Mucosa of gallbladder (tissue), 1 donor: ENCODE measurements around the gene PFN3. TPM values are rescaled to one million over a fixed set of nuclear protein-coding genes. Genes with fewer than 3 reads are reported as not detected.
"Not testable (repeated sequence)": the region's sequence is repeated elsewhere in the genome, so short reads cannot be mapped to it uniquely, and the experiment has no call there.

Experiments
- DNase-seq: peaks from one replicate; pipeline ENCODE4 v3.0.0-alpha.2; 2020; ENCODE audit warnings: low spot score
- total RNA-seq: library from RNA; stranded (reverse); gene quantifications from one replicate; pipeline ENCODE4 v1.2.1, GENCODE V29; 2021
- donor health status: DM: no; HTN: no; CAD: no.

Gene PFN3
- total RNA-seq, 1 donor from 2014 or later: not detected

DNA sequence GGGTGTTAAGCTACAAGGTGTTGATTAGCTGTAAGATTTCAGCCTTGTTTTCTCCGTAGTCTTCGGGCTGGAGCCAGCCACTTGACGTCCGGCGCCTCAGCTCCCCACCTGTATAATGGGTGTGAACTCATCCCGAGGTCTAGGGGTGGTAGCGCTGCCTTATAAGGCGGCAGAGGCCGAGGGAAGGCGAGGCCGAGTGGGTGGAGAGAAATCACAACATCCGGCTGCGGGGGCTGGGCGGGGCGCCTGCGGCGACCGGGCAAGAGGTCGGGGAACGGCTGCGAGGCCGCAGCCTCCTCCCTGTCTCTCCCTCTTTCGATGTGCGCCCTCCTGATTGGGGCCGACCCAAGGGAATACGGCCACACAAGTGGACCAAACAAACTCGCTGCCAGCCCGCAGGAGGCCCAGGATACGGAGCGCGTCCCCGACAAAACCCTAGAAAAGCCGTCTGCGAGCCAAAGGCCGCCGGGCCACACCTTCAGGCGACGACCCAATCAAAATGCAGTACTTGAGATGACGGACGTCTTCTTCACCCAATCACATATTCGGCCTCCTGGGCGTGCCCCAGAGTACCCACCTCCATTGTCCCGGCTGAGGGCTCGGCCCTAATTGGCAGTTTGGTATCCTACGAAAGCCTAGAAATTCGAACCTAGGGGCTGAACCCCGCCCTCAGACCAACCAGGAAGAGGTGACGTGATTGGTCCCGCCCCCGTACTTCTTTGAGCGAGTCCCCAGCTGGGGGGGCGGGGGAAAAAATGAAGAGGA is 25.5 kb upstream of the PFN3 start:
- peak; percentile 100 for DNase-seq

DNA sequence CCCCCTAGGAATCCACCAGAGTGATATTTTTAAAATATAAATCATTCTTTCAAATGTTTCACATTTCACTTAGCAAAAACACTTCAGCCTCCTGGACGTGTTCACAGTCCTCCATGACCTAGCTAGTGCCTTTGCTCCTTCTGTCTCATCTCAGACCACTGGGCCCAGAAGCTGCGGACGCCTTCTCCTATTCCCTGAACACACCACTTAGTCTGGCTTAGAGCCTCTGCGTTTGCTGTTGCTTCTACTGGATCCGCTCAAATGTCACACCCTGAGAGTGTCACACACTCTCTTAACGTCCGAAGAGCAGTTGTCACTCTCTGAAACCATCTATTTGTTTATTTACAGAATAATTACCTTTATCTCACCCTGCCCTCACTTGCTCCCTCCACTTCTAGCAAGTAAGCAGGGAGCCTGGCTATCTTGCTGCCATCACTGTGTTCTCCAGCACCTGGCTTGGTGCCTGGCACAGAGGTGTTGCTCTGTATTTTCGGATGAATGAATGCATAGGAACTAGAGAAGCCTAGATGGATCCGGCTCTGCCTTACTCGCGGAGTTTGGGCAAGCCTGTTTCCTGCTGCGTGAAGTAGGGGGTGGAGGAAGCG is 24.8 kb upstream of the PFN3 start:
- DNase-seq: no peak

DNA sequence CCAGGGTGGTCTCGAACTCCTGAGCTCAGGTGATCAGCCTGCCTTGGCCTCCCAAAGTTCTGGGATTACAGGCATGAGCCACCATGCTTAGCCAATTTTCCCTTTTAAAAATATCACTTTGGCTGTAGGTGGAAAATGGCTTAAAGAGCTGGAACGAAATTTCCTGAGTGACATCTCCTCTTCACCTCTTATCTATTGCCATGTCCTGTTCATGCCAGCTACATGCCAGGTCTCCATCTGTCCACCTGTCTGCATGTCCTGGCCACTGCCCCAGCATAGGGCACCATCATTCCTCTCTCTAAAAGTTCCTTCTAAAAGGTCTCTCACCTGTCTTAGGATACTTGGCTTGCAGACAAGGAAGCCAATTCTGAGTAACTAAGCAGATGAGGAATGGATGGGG is 23.2 kb upstream of the PFN3 start:
- no peak for DNase-seq

DNA sequence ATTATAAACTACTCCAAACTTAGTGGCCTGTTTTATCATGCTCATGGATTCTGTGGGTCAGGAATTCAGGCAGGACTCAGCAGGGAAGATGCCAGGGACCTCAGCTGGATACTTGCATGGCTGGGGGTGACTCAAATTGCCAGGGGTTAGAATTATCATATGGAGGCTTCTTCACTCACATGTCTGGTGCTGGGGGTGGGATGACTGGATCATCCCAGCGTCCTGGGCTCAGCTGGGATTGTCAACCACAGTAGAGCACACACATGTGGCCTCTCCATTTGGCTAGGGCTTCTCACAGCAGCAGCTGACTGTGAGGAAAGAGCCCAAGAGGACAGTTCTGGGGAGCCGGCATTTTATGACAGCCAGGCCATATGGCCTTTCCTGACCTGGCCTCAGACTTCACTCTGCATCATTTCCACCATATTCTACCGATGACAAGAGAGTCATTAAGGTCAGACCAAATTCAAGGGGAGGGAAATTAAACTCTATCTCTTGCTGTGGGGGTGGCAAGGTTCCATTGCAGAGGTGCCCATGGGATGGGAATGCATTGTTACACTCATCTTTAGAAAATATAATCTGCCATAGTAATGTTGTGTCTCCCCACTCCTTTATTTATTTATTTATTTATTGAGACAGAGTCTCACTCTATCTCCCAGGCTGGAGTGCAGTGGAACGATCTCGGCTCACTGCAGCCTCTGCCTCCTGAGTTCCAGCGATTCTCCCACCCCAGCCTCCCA is 20.8 kb upstream of the PFN3 start:
- DNase-seq: no peak

DNA sequence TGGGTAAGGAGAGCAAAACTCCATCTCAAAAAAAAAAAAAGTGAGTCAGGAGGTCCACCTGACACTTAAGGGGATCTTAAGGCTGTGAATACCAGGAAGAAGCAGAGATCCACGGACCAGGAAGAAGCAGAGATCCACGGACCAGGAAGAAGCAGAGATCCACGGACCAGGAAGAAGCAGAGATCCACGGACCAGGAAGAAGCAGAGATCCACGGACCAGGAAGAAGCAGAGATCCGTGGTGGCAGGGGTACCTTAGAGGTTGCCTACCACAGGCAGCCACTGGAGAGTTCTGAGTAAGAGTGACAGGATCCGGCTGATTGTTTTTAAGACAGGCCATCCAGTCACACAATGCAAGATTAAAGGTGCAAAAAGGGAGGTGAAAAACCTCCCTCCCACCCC is 20.0 kb upstream of the PFN3 start:
- not testable (repeated sequence) for DNase-seq

DNA sequence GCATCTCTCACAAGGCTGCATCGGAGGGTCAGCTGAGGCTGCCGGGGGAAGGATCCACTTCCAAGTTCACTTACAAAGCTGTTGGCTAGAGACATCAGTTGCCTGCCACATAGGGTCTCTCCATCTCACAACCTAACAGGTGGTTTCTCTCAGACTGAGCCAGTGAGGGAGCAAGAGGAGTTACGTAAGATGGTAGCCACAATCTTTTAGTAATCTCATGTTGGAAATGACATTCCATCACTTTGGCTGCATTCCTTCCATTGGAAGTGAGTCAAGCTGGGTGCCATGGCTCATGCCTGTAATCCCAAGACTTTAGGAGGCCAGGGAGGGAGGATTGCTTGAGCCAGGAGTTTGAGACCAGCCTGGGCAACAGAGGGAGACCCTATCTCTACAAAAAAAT is 18.6 kb upstream of the PFN3 start:
- DNase-seq: no peak

DNA sequence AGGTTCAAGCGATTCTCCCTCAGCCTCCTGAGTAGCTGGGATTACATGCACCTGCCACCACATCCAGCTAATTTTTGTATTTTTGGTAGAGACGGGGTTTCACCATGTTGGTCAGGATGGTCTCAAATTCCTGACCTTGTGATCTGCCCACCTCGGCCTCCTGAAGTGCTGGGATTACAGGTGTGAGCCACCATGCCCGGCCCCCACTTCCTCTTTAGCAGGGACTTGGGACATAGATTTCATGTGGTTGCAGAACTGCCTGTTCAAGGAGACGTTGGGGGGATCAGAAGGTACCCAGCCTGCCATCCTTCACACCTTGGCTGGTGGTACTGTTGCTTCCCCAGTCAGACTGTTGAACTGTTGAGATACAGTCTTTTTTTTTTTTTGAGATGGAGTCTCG is 16.6 kb upstream of the PFN3 start:
- not testable (repeated sequence) for DNase-seq

DNA sequence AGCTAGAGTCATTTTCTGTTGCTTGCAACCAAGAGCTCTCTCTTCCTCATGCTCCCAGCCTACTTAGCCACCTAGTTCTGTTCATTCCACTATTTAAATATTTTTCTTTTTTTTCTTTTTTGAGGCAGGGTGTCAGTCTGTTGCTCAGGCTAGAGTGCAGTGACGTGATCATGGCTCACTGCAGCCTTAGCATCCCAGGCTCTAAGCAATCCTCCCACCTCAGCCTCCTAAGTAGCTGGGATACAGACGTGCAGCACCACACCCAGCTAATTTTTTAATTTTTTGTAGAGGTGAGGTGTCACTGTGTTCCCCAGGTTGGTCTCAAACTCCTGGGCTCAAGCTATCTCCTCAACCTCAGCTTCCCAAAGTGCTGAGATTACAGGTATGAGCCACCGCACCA is 14.0 kb upstream of the PFN3 start:
- DNase-seq: no peak

DNA sequence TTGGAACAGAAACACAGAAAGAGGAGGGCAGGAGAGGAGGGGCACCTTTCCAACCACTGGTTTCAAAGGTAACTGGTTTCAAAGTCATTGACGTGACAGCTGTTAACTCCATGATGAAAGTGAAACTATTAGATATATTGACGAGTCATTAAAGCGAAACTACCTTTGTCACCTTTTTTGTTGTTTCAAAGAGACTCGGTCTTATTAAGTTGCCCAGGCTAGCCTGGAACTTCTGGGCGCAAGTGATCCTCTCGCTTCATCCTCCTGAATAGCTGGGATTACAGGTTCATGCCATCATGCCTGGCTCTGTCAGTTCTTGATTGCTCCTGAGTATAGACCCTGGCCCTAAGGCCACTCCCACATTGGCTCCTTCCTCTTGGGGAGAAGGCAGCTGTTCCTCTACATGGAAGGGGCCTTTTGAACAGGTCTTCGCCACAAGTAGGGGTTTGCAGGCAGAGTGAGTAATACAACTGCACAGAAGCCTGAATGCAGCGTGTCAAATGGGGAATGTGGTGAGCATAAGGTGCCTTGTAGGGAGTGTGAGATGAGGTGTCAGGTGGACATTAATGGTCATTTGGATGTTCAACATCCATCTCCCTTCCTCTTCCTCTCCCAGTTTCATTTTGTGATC is 12.3 kb upstream of the PFN3 start:
- DNase-seq: no peak

DNA sequence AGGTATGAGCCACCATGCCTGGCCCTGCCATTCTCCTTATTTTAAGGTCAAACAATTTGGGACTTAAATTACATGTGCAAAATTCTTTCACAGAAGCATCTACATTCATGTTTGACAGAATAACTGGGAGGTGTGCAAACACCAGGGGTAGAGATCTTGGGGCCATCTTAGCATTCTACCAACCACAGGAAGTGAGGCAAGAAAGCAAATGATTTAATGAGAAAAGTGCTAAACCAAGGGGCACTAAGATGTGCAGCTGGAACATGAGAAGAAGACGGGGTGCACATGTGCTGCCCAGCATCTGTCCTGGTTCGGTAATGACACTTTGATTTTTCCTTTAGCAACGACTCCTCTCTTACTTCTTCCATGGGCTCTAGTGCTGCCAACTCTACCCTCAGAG is 10.1 kb upstream of the PFN3 start:
- no peak for DNase-seq

DNA sequence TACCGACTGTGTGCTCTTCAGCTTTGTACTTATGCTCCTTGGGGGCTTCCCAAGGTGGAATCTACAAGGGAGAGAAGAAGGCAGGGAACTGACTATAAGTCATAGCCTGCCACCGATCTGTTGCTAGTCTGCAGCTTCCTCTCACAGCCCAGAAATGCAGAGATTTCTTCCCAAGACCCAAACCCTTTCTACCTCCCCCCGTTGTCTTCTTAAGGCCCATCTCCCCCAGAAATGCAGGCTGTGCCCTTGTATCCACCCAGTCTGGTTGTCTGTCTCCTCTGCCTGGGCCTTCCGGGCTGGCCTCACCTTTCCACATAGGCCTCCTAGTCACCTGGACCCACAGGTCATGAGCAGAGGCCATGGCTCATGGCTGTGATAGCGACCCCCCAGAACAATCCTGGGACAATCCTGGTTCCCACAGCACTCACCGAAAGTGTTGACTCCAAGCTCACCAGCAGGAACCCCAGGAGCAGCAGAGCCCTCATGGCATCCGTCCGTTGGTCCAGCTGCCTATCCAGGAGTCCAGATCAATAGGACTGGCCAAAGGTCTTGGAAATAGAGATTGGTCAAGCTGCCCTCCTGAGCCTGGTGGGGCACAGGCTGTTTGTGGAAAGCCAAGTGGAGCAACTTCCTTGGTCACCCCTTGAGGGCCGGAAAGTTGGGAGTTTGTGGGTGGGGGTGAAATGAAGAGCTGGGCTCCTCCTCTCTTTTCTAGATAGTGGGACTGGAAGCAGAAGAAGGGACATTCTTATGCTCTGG is 8.8 kb upstream of the PFN3 start, which contains the start of gene F12:
TSS of gene F12 (minus strand) at position 522 of the 759 bp plus-strand sequence. CDS start at position 485, 37 bp downstream.
- DNase-seq: no peak

DNA sequence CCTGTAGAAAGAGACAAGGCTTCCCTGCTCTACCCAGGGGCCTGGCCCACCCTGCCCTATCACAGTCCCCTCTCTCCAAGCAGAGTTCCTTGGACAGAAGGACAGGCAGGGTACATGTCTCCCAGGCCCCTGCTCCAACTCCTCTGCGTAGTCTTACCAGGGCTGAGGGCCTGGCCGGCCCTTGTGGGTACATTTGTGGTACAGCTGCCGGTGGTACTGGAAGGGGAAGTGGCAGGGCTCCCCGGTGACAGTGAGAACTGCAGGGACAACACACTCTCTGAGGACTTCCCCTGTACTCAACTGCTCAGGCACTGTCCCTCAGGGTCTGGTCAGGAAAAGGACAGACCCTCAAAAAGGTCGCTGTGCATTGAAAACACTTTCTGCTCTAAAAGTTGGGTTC is 5.3 kb upstream of the PFN3 start:
- DNase-seq: no peak

DNA sequence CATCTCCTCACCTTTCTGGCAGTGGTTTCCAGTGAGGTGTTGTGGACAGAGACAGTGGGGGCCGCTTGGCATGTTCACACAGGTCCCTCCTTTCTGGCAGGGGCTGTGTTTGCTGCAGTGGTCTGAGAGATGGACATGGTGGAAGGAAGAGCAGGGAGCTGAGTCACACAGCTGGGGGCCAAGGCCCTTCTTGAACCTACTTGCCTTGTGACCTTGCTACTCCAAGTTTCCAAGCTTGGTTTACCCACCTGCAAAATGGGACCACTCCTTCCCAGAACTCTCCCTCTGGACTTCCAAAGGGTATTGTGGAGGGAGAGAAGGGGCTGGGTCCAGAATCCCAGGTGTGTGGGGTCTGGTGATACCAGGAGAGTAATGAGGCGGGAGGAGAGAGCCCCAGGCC is 4.9 kb upstream of the PFN3 start:
- no peak for DNase-seq

DNA sequence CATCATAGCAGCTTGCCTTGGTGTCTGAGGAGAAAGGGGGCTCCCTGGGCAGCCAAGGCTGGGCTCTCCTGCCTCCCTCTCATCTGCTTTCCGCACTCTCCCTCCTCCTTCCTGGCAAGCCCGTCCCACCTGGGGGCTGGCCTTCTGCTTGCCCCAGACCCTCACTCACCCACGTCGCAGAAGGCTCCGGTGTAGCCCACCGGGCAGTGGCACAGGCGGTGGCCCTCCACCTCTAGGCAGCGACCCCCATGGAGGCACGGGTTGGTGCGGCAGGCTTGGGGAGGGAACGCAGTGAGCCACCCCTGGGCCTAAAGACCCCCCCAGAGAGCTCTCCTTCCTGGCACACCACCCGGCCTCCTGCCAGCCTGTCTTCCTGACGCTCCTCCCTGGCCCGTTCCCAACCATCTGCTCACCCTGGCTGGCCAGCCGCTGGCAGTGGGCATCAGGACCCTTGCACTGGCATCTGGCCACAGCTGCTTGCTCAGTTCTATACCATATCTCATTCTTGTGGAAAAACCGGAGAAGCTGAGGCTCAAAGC is 4.2 kb upstream of the PFN3 start:
- DNase-seq: no peak

DNA sequence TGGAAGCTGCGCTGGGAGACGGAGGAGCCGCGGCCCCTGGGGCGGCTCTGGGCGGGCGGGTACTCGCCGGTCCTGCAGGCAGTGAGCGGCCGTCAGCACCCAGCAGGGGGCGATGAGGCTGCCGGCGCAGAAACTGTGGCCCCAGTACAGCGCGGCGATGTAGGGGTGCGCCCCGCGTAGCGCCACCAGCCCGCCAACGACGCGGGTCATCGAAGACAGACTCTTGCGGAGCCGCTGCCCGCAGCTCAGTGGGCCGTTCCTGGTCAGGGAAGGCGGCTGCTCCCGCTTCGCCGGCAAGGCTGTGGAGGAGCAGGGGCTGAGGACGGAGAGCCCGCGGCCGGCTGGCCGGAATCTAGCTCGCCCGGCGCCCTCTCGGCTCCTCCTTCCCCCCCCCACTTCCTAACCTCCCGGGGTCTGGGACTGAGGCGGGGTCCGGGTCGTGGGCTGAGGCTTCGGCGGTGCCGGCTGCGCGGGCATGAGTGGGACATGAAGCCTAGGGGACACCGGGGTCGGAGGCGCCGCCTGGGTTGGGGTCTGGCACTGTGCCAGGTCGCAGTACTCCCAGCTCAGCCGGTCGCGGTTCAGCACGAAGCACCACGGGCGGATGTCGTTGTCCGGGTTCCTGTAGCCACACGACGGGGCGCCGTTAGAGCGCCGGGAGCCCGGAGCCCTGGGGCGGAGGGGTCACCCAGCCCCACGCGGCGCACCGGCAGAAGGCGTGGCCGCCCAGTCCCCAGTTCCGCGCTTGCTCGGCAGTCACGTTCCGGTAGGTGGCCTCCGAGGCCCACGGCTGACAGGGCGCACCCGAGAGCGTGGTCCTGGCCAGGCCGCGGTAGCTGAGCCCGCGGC is 3.6 kb upstream of the PFN3 start:
- peak; percentile 87 for DNase-seq

DNA sequence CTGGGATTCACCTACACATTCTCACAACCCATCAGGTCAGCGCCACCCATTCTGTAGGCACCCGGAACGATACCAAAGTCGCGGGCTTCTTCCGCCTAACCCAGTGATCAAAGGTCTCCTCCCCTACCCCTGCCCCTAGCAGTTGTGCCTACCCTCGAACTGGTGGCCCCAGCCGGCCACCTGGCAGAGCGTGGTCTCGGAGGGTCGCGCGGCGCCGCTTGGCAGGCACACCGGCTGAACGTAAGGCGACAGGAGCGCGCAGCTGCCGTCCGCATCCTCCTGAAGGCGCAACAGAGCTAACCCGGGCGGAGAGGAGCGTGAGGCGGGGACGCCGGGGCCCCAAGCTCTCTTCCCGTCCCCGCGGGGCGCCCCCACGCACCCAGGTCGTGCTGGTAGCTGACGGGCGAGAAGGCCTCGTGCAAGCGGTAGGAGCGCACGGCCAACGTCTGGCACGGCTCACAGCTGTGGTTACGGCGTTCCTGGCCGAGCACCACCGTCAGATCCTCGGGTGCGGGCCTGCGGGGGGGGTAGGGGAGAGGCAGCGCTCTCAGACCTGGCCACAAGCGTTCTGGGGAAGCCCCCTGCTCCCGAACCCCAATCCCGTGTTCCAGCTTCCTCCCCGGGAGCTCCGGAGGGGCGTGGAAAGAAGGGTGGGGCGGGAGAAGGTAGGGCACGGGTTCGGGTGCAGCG is 2.8 kb upstream of the PFN3 start:
- no peak for DNase-seq

DNA sequence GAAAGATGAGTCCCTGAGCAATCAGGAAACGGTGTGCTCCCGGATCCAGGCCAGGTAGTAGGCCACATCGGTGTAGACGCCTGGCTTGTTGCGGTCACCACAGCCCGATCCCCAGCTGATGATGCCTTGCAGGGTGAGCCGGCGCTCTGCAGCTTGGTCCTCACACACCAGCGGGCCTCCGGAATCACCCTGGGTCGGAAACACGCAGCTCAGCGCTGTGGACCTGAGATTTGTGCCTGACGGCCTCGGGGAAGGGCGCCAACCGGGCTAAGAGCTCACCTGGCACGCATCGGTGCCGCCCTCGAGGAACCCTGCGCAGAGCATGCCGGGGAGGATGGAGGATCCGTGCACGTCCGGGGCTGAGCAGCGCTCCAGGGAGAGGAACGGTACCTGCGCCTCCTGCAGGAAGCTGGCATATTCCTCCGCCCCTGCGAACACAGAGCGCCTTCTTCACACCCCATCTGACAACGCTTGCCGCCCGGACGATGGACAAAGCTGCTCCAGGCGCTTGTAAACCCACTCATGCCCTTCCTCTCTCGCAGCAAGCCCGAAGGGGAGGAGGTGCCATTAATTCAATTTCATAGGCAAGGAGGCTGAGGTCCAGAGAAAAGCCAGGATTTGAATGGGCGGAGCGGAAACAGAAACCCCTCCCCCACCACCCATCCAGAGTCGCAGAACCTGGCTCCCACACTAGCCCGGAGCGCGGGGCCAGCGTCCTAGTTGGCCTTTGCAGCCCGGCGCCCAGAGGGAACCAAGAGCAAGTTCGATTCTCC is 2.0 kb upstream of the PFN3 start:
- peak; percentile 78 for DNase-seq

DNA sequence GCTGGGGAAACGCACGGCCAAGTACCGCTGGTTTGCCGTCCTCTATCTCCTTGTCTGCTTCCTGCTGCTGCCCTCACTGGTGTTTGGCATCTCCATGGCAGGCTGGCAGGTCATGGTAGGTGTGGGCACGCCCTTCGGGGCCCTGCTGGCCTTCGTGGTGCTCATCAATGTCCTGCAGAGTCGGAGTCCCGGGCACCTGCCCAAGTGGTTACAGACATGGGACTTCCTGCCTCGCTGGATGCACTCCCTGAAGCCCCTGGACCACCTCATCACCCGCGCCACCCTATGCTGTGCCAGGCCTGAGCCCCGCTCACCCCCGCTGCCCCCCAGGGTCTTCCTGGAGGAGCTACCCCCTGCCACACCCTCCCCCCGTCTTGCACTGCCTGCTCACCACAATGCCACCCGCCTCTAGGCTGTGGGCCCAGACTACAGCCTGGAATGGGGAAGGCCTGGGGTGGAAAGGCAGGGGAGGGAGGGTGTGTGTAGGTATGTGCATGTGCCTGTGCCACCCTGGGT is 2.5 kb downstream of the PFN3 start:
- DNase-seq: no peak

DNA sequence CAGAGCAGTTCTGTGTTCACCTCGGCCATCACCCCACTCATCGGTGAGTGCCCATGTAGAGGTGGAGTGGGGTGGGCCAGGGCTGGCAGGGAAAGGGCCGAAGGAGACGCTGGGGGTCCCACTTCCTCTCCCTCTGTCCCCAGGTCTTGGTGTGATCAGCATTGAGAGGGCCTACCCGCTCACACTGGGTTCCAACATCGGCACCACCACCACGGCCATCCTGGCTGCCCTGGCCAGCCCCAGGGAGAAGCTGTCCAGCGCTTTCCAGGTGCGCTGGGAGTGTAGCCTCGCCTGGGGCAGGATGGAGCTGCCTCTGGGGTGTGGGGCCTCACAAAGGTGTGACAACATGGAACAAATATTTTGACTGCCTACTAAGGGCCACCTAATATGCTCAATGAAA is 3.7 kb downstream of the PFN3 start:
- DNase-seq: no peak
